DND-41 (cell line): Measurements from ENCODE around the gene ERAP2.

Experiments
- ATAC-seq: fragments of 200-7000 bp; cut with Tn5 transposase; 3 replicates; pipeline ENCODE4 v1.9.1; 2021; ENCODE audit warnings: low read depth; ENCODE audit not compliant: insufficient read depth
- DNase-seq: peaks from one replicate; pipeline ENCODE4 v3.0.0-alpha.2; 2020
- H2AFZ ChIP-seq: 2 replicates; pipeline ENCODE4 v1.6.0; 2012; ENCODE audit warnings: low read depth, low read length
- H3K27ac ChIP-seq: 2 replicates; pipeline ENCODE4 v1.5.1; 2012; ENCODE audit warnings: low read length, inconsistent platforms
- H3K27me3 ChIP-seq: fragments of 200-600 bp; sonication (generic); 2 replicates; pipeline ENCODE4 v1.6.0; 2012; ENCODE audit warnings: low read length, mild to moderate bottlenecking, inconsistent platforms; ENCODE audit not compliant: insufficient read depth, poor library complexity
- H3K36me3 ChIP-seq: 2 replicates; pipeline ENCODE4 v1.5.1; 2012; ENCODE audit warnings: low read length, inconsistent platforms; ENCODE audit not compliant: insufficient read depth
- H3K4me1 ChIP-seq: 2 replicates; pipeline ENCODE4 v1.5.1; 2012; ENCODE audit warnings: mild to moderate bottlenecking, low read length; ENCODE audit not compliant: insufficient read depth
- H3K4me2 ChIP-seq: 2 replicates; pipeline ENCODE4 v1.6.0; 2012; ENCODE audit warnings: mild to moderate bottlenecking, moderate library complexity, low read length, inconsistent platforms; ENCODE audit not compliant: insufficient read depth
- H3K4me3 ChIP-seq, 2 experiments: fragments of 200-600 bp in 1 of 2; shearing (Covaris generic) in 1 of 2; 2 replicates each; pipeline ENCODE4 v1.5.1; 2012 to 2016; ENCODE audit warnings: inconsistent platforms in 2 of 2, low read length in 2 of 2, mild to moderate bottlenecking in 2 of 2, low read depth in 1 of 2, moderate library complexity in 1 of 2
- H3K79me2 ChIP-seq: 2 replicates; pipeline ENCODE4 v1.6.0; 2012; ENCODE audit warnings: low read length, inconsistent platforms; ENCODE audit not compliant: insufficient read depth
- H3K9ac ChIP-seq: 2 replicates; pipeline ENCODE4 v1.6.0; 2012; ENCODE audit warnings: low read depth, mild to moderate bottlenecking, inconsistent platforms, low read length, moderate library complexity
- H3K9me3 ChIP-seq: 2 replicates; pipeline ENCODE4 v1.5.1; 2012; ENCODE audit warnings: low read length, moderate library complexity, mild to moderate bottlenecking, inconsistent platforms; ENCODE audit not compliant: insufficient read depth, severe bottlenecking
- H4K20me1 ChIP-seq: 2 replicates; pipeline ENCODE4 v1.6.0; 2012; ENCODE audit warnings: low read length; ENCODE audit not compliant: insufficient read depth
- EZH2 ChIP-seq: IDR thresholded peaks from 3 replicates; pipeline ENCODE4 v1.6.1; 2012; ENCODE audit warnings: borderline replicate concordance, low read depth, mild to moderate bottlenecking, moderate library complexity, low read length, inconsistent platforms; ENCODE audit not compliant: severe bottlenecking
- TF ChIP-seq, protein P1 (sequence below): IDR thresholded peaks from 2 replicates; pipeline ENCODE4 v1.5.1; 2012; ENCODE audit warnings: borderline replicate concordance, low read length, moderate library complexity, mild to moderate bottlenecking; ENCODE audit not compliant: poor library complexity, severe bottlenecking; ENCODE audit errors: extremely low read depth

The ERAP2 gene, protein sequence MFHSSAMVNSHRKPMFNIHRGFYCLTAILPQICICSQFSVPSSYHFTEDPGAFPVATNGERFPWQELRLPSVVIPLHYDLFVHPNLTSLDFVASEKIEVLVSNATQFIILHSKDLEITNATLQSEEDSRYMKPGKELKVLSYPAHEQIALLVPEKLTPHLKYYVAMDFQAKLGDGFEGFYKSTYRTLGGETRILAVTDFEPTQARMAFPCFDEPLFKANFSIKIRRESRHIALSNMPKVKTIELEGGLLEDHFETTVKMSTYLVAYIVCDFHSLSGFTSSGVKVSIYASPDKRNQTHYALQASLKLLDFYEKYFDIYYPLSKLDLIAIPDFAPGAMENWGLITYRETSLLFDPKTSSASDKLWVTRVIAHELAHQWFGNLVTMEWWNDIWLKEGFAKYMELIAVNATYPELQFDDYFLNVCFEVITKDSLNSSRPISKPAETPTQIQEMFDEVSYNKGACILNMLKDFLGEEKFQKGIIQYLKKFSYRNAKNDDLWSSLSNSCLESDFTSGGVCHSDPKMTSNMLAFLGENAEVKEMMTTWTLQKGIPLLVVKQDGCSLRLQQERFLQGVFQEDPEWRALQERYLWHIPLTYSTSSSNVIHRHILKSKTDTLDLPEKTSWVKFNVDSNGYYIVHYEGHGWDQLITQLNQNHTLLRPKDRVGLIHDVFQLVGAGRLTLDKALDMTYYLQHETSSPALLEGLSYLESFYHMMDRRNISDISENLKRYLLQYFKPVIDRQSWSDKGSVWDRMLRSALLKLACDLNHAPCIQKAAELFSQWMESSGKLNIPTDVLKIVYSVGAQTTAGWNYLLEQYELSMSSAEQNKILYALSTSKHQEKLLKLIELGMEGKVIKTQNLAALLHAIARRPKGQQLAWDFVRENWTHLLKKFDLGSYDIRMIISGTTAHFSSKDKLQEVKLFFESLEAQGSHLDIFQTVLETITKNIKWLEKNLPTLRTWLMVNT

DNA sequence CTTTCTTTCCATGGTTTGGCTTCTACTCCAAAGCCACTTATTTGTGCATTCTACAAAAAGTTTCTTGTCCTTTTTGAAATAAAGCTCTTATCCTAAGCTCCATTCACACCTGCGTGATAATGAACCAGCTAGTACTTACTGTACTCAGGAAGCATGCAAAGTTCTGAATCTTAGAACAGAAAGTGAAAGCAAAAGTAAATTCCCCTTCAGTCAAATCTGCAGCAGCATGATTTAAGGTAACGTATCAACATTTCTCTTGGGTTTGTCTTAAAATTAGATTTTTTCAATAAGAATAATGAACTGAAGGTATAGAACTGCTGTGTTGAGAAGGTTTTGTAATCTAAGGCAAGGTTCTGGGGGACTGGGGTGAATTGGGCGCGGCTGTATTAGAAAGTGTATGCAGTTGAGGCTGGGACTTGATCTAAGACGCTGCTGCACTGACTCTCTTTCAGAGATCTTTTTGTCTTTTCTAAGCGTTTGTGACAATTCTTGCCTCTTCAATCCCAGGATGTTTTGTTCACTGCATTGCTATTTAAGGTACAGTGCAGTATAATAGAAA is at the start of gene ERAP2:
Gene ERAP2 (plus strand): TSS at position 209 of the 559 bp plus-strand sequence. CDS start 3,186 bp downstream, outside the sequence.
- Histone ChIP-seq H2AFZ (peak within 1 kb of the TSS; percentile 81), H3K27me3 (no peaks in the 10 kb centered on the region), H3K36me3 (peaks cover 21% of the 10 kb centered on the region), H3K27ac (peak within 1 kb of the TSS; percentile 97), H3K4me1 (peaks cover 72% of the 10 kb centered on the region), H3K79me2 (peaks cover 51% of the 10 kb centered on the region), H3K4me2 (peak within 1 kb of the TSS; percentile 84), H3K9me3 (no peaks in the 10 kb centered on the region), H4K20me1 (no peaks in the 10 kb centered on the region), H3K9ac (peak within 1 kb of the TSS; percentile 77), H3K4me3 (peak within 1 kb of the TSS; percentile 81 to 86)
- peak; percentile 80 for ATAC-seq
- DNase-seq = peak; percentile 44
- TF ChIP-seq EZH2 = no peak
- TF ChIP-seq, protein P1, sequence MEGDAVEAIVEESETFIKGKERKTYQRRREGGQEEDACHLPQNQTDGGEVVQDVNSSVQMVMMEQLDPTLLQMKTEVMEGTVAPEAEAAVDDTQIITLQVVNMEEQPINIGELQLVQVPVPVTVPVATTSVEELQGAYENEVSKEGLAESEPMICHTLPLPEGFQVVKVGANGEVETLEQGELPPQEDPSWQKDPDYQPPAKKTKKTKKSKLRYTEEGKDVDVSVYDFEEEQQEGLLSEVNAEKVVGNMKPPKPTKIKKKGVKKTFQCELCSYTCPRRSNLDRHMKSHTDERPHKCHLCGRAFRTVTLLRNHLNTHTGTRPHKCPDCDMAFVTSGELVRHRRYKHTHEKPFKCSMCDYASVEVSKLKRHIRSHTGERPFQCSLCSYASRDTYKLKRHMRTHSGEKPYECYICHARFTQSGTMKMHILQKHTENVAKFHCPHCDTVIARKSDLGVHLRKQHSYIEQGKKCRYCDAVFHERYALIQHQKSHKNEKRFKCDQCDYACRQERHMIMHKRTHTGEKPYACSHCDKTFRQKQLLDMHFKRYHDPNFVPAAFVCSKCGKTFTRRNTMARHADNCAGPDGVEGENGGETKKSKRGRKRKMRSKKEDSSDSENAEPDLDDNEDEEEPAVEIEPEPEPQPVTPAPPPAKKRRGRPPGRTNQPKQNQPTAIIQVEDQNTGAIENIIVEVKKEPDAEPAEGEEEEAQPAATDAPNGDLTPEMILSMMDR = no peak

DNA sequence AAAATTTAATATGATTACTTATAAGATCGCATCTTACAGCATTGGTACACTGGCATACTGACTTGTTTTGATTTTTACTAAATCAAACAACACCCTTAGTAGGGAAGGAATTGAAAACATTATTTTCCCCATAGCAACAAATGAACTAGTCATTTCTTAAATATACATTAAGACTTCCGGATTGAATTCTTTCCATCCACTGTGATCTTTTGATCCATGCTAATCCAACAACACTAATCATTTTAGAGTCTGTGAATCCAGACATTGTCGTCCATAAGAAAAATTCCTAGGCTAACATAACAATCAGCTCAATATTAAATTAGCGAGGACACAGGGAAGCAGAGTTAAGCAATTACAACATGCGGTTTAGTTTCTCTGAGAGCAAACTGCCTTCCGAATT is 47.0 kb upstream of the ERAP2 start:
- no peaks in the 10 kb centered on the region for H4K20me1 ChIP-seq
- H3K79me2 ChIP-seq = no peaks in the 10 kb centered on the region
- H3K9me3 ChIP-seq = no peaks in the 10 kb centered on the region
- H3K4me1 ChIP-seq = peaks cover 30% of the 10 kb centered on the region
- no peaks in the 10 kb centered on the region for H3K27me3 ChIP-seq
- TF ChIP-seq, protein P1 = no peak
- TF ChIP-seq EZH2 = no peak
- no peaks in the 10 kb centered on the region for H3K36me3 ChIP-seq
- H2AFZ ChIP-seq = no peak overlapping the region
- ATAC-seq = no peak
- no peak overlapping the region for H3K27ac ChIP-seq
- no peak for DNase-seq
- no peak overlapping the region for H3K4me2 ChIP-seq
- no peak overlapping the region for H3K9ac ChIP-seq
- no peak overlapping the region for H3K4me3 ChIP-seq

DNA sequence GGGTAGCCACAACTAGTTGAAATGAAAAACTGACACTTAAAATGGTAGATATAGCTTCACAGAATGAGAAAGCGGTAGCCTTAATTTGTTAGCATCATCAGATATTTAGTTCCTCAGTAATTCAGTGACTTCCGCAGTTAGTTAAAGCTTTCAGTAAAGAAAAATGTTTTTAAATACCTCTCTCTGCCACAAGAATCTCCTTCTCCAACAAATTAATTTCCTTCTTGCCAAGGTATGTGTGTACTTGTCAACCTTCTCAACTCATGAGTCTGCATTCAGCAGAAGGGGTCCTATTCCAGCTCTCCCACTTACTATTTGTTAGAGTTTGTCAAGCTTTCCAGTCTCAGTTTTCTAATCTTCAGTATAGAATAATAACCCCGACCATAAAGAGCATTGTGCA is 42.3 kb upstream of the ERAP2 start:
- Histone ChIP-seq H3K27me3 (no peaks in the 10 kb centered on the region), H2AFZ (no peak overlapping the region), H3K9me3 (no peaks in the 10 kb centered on the region), H3K4me2 (no peak overlapping the region), H3K36me3 (no peaks in the 10 kb centered on the region), H3K27ac (no peak overlapping the region), H4K20me1 (no peaks in the 10 kb centered on the region), H3K79me2 (no peaks in the 10 kb centered on the region), H3K4me3 (no peak overlapping the region), H3K4me1 (peaks cover 21% of the 10 kb centered on the region), H3K9ac (no peak overlapping the region)
- ATAC-seq = no peak
- no peak for TF ChIP-seq EZH2
- TF ChIP-seq, protein P1 = no peak
- DNase-seq = no peak
